Activated CD8-positive, alpha-beta memory T cell treated with anti-CD3 and anti-CD28 coated beads, Interleukin-2, amount 50 U/mL, for 24 hours (primary cell): ENCODE results near the gene PRDM4.

ENCODE experiments used
- DNase-seq: peaks from one replicate; pipeline ENCODE4 v3.0.0-alpha.2; 2020; ENCODE audit errors: extremely low read depth

Gene PRDM4

GRCh38 chr12:107685360-107686248, 75.3 kb downstream of the PRDM4 start, which contains the start of gene PWP1:
TSS of gene PWP1 (plus strand) at chr12:107685799. CDS start at chr12:107685900, 101 bp downstream.
- peak; percentile 87 for DNase-seq

DNA sequence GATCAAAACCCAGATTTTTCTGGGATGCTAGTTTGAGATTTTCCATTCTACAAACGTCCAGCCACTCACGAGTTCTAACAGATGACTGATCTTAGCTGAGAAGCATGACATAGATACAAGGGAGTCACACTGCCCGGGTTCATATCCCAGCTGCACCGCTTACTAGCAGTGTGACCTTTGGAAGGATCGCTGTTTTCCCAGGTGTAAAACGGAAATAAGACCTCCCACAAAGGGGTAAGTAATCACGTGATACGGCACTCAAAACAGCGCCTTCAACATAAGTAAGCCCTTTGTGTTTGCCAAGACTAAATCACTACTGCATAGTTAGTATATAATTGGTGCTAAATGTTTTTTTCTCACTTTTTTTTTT, 76.0 kb downstream of the PRDM4 start:
- DNase-seq: no peak

DNA sequence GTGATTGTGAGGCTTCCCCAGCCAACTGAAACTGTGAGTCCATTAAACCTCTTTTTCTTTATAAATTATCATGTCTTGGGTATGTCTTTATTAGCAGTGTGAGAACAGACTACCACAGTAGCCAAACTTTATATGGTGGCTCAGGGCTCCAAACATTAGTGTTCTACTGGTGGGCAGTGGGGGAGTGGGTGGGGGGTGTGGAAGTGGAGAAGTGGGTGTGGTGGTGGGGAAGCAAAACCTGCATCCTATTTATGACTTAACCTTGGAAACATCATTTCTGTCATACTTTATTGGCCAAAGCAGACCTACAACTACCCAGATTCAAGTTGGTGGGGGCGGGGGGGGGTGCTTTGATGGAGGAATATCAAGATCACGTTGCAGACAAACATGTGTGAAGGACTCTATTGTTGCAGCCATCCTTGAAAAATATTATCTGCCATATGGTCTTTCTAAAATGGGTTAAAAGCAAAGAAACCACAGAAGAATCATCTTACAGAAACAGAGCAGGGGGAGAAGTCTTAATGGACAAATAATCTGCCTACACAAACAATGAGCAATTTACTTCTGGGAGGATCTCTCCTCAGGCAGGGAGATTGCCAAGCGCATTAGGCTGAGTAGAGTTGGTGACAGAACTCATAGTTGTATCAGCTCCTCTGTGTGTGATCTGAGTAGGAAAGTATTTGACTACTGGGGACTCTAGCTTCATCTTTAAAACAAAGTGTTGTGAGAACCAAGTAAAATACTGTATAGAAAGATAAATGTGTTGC, 76.7 kb downstream of the PRDM4 start:
- DNase-seq: no peak
